SJCRH30 (cell line): ENCODE results near the gene SRSF8. TPM values are rescaled to one million over a fixed set of nuclear protein-coding genes. Genes with fewer than 3 reads are reported as not detected.

Experiments used
- total RNA-seq: library from RNA; depleted of rRNA; stranded (reverse); fragments of >200 nt; shearing (Covaris generic); gene quantifications from 2 replicates; pipeline ENCODE4 v1.2.3, GENCODE V29; 2014; rRNA removed

SRSF8 gene
- total RNA-seq, 1 experiment from 2014 or later = 10.9 TPM

Other genes starting within 250 kb of the SRSF8 start
- gene CWC15, start 93.4 kb upstream of the SRSF8 start, total RNA-seq = 39.8 and 41.8 TPM in 2 replicates
- 1.9 TPM in 2 replicates for gene KDM4D, start 93.2 kb upstream of the SRSF8 start, total RNA-seq
- gene KDM4E, start 41.7 kb upstream of the SRSF8 start, total RNA-seq = not detected in 2 replicates
- not detected in 2 replicates for gene KDM4F, start 17.5 kb upstream of the SRSF8 start, total RNA-seq
- gene ENDOD1, start 22.9 kb downstream of the SRSF8 start, total RNA-seq = 9.3 and 10.3 TPM in 2 replicates
- 10.5 and 12.2 TPM in 2 replicates for gene SESN3, start 164.3 kb downstream of the SRSF8 start, total RNA-seq